ENCODE data around the gene ODAD2.

DNA sequence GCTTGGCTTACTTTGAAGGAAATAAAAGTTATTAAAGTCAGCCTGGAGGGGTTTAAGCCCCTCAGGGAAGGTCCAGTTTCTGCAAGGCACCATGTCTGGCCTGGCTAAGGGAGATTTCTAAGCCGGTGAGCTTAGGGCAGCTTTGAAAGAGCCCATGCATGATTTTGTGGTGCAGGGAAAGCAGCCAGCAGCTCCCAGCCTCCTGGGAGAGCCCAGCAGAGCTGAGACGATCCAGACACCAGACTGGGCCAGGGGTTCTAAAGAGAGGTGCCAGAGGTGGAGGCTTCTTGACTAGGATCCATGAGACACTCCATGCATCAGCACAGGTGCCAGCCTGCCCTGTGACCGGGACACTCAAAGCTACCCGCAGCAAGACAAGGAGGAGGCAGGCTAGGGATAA lies 193.7 kb downstream of the ODAD2 start:
- TF ChIP-seq POLR2A (IDR thresholded peaks at IDR 0.05; ENCODE audit: low read depth, low read length) (no peak), POLR2AphosphoS5 (IDR thresholded peaks at IDR 0.05; ENCODE audit: low read depth, low read length) (no peak), TAF1 (IDR thresholded peaks at IDR 0.05; ENCODE audit: low read depth, low read length) (no peak)
